Testis (tissue), 3 donors: ENCODE measurements around the gene POLR3A. TPM values are rescaled to one million over a fixed set of nuclear protein-coding genes. Genes with fewer than 3 reads are reported as not detected.

ENCODE experiments used
- DNase-seq: peaks from one replicate; pipeline ENCODE4 v3.0.0-alpha.2; 2019
- H3K27ac ChIP-seq, 2 donors: fragments of 200-600 bp; sonication (generic); one replicate each; pipeline ENCODE4 v1.5.1; 2019
- H3K27me3 ChIP-seq: fragments of 200-600 bp; sonication (generic); one replicate; pipeline ENCODE4 v1.5.1; 2019
- H3K36me3 ChIP-seq: fragments of 200-600 bp; sonication (generic); one replicate; pipeline ENCODE4 v1.5.1; 2017; ENCODE audit warnings: low read depth; ENCODE audit errors: missing control alignments
- H3K4me1 ChIP-seq: fragments of 200-600 bp; sonication (generic); one replicate; pipeline ENCODE4 v1.5.1; 2019
- H3K4me3 ChIP-seq, 2 donors: fragments of 200-600 bp; sonication (generic); one replicate each; pipeline ENCODE4 v1.5.1; 2017 to 2019
- H3K9me3 ChIP-seq: fragments of 200-600 bp; sonication (generic); one replicate; pipeline ENCODE4 v1.5.1; 2017
- POLR2A ChIP-seq: fragments of 450-650 bp; IDR thresholded peaks from one replicate; pipeline ENCODE4 v1.6.1; 2017; ENCODE audit warnings: antibody characterized with exemption, mild to moderate bottlenecking, moderate library complexity
- WGBS, 2 donors: methylation state at CpG; one replicate each; pipeline ENCODE4 v1.1.5; 2018; 5-methylcytosine and 5-hydroxymethylcytosine counted together
- intact Hi-C: fragments of 100-400 bp; cut with DNase I; formaldehyde crosslinking; loops from one replicate; pipeline ENCODE4 v1.15.1; 2023; ENCODE audit warnings: low total_unique reads
- polyA plus RNA-seq: library from polyadenylated mRNA; stranded (reverse); fragments of 350-450 nt; fragmentation: Illumina TruSeq; extraction: RNeasy Lipid Tissue Mini Kit (QIAGEN cat#74804); gene quantifications from one replicate; pipeline ENCODE4 v1.2.3, GENCODE V29; 2014; ENCODE audit warnings: low read depth, low replicate concordance; ENCODE audit not compliant: insufficient read depth
- total RNA-seq, 2 donors: library from RNA; depleted of rRNA; stranded (reverse); fragments of >200 nt; gene quantifications; one replicate each; pipeline ENCODE4 v1.2.3, GENCODE V29; 2016
- TF ChIP-seq, protein P1 (sequence below), 3 experiments: fragments of 450-650 bp in 2 of 3; fragments of 200-600 bp in 1 of 3; sonication (generic) in 1 of 3; IDR thresholded peaks; one replicate each; pipeline ENCODE4 v1.5.1; 2016 to 2019; ENCODE audit warnings: antibody characterized with exemption in 3 of 3, mild to moderate bottlenecking in 2 of 3, moderate library complexity in 1 of 3

The POLR3A gene
- total and polyA plus RNA-seq, 3 donors from 2014 or later, result 16.1 to 23.0 (median 20.9) TPM

DNA sequence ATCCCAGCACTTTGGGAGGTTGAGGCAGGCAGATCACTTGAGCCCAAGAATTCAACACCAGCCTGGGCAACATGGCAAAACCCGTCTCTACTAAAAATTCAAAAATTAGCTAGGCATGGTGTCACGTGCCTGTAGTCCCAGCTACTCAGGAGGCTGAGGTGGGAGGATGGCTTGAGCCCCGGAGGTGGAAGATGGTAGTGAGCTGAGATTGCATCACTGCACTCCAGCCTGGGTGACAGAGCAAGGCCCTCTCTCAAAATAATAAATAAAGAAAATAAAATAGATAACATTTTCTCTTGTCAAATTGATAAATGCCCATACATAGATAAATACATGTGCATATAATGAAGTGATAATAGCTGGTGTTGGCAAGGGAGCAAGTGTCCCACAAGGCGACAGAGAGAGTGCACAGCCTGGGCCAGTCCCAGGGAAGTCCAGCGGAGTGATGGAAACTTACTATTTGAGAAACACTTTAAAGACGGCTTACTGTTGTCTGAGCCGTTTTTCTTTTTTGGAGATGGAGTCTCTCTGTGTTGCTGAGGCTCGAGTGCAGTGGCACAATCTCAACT, 69.3 kb downstream of the POLR3A start:
- Histone ChIP-seq H3K4me1 (no peaks in the 10 kb centered on the region), H3K36me3 (no peaks in the 10 kb centered on the region), H3K9me3 (no peaks in the 10 kb centered on the region), H3K27ac (no peak overlapping the region), H3K27me3 (no peaks in the 10 kb centered on the region), H3K4me3 (no peak overlapping the region)
- no peak for DNase-seq
- intact Hi-C loops, result no loop called here
- WGBS, 2 donors, result 84 to 90% methylated on average over 8 of the region's 8 CpGs
- TF ChIP-seq, protein P1, sequence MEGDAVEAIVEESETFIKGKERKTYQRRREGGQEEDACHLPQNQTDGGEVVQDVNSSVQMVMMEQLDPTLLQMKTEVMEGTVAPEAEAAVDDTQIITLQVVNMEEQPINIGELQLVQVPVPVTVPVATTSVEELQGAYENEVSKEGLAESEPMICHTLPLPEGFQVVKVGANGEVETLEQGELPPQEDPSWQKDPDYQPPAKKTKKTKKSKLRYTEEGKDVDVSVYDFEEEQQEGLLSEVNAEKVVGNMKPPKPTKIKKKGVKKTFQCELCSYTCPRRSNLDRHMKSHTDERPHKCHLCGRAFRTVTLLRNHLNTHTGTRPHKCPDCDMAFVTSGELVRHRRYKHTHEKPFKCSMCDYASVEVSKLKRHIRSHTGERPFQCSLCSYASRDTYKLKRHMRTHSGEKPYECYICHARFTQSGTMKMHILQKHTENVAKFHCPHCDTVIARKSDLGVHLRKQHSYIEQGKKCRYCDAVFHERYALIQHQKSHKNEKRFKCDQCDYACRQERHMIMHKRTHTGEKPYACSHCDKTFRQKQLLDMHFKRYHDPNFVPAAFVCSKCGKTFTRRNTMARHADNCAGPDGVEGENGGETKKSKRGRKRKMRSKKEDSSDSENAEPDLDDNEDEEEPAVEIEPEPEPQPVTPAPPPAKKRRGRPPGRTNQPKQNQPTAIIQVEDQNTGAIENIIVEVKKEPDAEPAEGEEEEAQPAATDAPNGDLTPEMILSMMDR (IDR thresholded peaks at IDR 0.05), result no peak
- no peak for TF ChIP-seq POLR2A

DNA sequence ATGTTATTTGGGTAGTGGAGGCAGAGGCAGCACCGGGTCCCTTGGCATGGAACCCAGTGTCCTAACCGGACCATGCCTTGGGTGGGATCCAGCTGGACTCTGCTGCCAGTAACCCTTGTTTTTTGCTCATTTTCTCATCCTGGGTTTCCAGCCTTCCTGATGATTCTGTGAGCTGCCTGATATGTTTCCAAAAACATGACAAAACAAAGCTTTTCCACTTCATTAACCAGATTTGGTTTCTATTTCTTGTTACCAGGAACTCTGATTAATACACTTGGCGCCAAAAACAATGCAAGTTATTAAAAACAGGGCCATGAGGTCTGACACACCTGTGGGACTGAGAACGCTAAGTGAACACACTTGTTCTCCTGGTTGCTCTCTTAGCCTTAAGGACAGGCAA, 69.9 kb downstream of the POLR3A start:
- no peak overlapping the region for H3K27ac ChIP-seq
- no peak for DNase-seq
- no peaks in the 10 kb centered on the region for H3K36me3 ChIP-seq
- H3K4me3 ChIP-seq, result no peak overlapping the region
- intact Hi-C loops, result no loop called here
- WGBS, 2 donors, result 60 to 64% methylated on average over 4 of the region's 4 CpGs
- no peaks in the 10 kb centered on the region for H3K27me3 ChIP-seq
- no peak for TF ChIP-seq POLR2A
- H3K9me3 ChIP-seq, result no peaks in the 10 kb centered on the region
- no peaks in the 10 kb centered on the region for H3K4me1 ChIP-seq

DNA sequence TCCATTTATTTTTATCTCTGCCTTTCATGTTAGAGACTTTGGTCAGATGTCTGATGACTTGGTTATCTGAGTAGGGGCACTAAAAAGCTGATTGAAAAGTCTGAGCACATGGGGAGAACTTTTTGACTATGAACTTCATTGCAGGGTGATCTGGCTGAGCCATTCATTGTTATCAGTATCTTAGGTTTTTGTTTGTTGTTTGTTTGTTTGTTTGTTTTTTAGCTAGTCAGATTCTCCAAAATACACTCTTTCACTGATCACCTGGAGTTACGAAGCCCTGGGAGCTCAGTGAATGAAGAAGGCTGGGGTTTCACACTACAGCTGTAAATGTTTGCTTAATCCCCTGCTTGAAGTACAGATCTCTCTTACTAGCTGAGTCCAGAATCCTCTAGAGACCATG, 74.2 kb downstream of the POLR3A start:
- intact Hi-C loops, result no loop called here

DNA sequence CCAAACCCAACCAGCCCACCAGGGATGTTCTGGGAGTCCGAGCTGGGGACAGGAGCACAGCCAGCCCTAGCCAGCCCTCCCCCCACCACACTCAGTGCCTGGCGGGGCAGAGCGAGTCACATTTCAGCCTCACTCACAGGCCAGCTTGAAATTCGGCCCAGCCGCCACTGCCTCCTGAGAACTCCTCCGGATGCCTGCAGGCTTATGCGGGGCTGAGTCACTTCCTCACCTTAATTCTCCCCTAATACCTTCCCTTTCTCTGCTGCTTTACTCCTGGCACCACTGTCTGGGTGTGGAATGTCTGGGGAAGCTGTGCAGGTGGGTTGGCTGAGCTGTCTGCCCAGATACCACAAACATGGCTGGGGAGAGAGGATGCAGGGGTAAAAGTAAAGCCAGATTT, 80.1 kb downstream of the POLR3A start:
- TF ChIP-seq, protein P1 (IDR thresholded peaks at IDR 0.05), result no peak
- TF ChIP-seq POLR2A, result no peak
- Histone ChIP-seq H3K9me3 (no peaks in the 10 kb centered on the region), H3K27me3 (no peaks in the 10 kb centered on the region), H3K4me3 (no peak overlapping the region), H3K36me3 (no peaks in the 10 kb centered on the region), H3K4me1 (no peaks in the 10 kb centered on the region), H3K27ac (no peak overlapping the region)
- intact Hi-C loops, result no loop called here
- DNase-seq, result no peak
- WGBS, 2 donors, result 53 to 70% methylated on average over 7 of the region's 7 CpGs

More for the DNA sequence above, 74.2 kb downstream of the POLR3A start:
- no peak for DNase-seq
- Histone ChIP-seq H3K27ac (no peak overlapping the region), H3K9me3 (no peaks in the 10 kb centered on the region), H3K4me3 (no peak overlapping the region), H3K27me3 (no peaks in the 10 kb centered on the region), H3K4me1 (no peaks in the 10 kb centered on the region), H3K36me3 (no peaks in the 10 kb centered on the region)
- TF ChIP-seq POLR2A, result no peak
- TF ChIP-seq, protein P1 (IDR thresholded peaks at IDR 0.05), result no peak
- 67 to 83% methylated on average over 1 of the region's 1 CpG for WGBS, 2 donors

DNA sequence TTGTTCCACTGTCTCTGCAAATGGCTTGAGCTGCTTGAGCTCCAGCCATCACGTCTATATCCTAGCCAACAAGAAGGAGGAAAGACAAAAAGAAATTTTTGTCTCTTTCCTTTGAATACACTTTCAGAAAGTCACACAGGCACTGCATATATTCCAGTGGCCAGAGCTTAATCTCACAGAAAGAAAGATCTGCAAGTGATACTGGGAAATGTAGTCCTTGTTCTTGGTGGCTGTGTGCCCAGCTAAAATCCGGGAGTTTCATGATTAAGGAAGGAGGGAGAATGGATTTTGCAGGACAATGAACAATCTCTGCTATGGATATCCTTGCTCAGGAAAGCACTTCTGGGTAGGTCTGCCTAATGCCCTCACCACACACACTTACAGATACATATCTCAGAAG, 83.2 kb downstream of the POLR3A start:
- no peak for DNase-seq
- H3K4me3 ChIP-seq, result no peak overlapping the region
- no peaks in the 10 kb centered on the region for H3K36me3 ChIP-seq
- H3K9me3 ChIP-seq, result no peaks in the 10 kb centered on the region
- no peak overlapping the region for H3K27ac ChIP-seq
- no peaks in the 10 kb centered on the region for H3K27me3 ChIP-seq
- WGBS, 2 donors, result 67 to 73% methylated on average over 2 of the region's 2 CpGs
- TF ChIP-seq POLR2A, result no peak
- TF ChIP-seq, protein P1 (IDR thresholded peaks at IDR 0.05), result no peak
- intact Hi-C loops, result no loop called here
- H3K4me1 ChIP-seq, result no peaks in the 10 kb centered on the region
